ENCODE measurements around the gene RAB5A.

Gene RAB5A

DNA sequence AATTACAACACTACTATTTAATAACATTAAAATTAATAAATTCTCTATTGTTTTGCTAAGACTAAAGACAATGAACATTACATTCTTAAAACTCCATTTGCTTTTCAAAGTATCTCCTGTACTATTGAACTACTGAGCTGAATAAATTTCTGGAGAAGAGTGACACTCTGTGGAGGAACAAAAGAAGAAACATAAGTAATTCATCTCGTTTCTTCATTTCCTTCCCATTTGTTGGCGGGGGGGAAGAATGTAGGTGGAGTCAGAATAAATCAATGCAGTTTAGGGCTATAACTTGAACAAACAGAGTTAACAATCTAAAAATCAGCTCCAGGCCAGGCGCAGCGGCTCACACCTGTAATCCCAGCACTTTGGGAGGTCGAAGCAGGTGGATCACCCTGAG, 45.6 kb upstream of the RAB5A start:
- Histone ChIP-seq H3F3A (ENCODE audit: insufficient read depth) (no peaks in the 10 kb centered on the region), H3K4me3 (ENCODE audit: insufficient read depth, low read length, poor library complexity, severe bottlenecking) (no peak overlapping the region), H3K9me3 (ENCODE audit: insufficient read depth, low read length) (no peaks in the 10 kb centered on the region), H3K9ac (ENCODE audit: low read length) (no peak overlapping the region), H3K4me2 (ENCODE audit: low read depth, low read length, poor library complexity, severe bottlenecking) (no peak overlapping the region), H3K27me3 (ENCODE audit: low read length) (no peaks in the 10 kb centered on the region), H3K9me2 (replicated peaks; ENCODE audit: insufficient read depth, low read length) (no peaks in the 10 kb centered on the region), H4K20me1 (ENCODE audit: low read depth, low read length) (no peaks in the 10 kb centered on the region), H3K27ac (ENCODE audit: low read depth, low read length) (no peak overlapping the region), H3K36me3 (ENCODE audit: low read length) (no peaks in the 10 kb centered on the region), H2AFZ (ENCODE audit: low read depth, low read length, severe bottlenecking) (no peak overlapping the region), H3K79me2 (ENCODE audit: insufficient read depth, low read length) (no peaks in the 10 kb centered on the region)
- TF ChIP-seq CTCF (IDR thresholded peaks at IDR 0.05; ENCODE audit: insufficient read depth, low read length, poor library complexity, severe bottlenecking) = no peak
- TF ChIP-seq EZH2phosphoT487 (conservative IDR thresholded peaks at IDR 0.05; ENCODE audit: low read length) = no peak

GRCh38 chr3:19901918-19902317, 45.0 kb upstream of the RAB5A start:
- H3K27me3 ChIP-seq (ENCODE audit: low read length) = no peaks in the 10 kb centered on the region
- H3K4me3 ChIP-seq (ENCODE audit: insufficient read depth, low read length, poor library complexity, severe bottlenecking) = no peak overlapping the region
- no peak overlapping the region for H3K9ac ChIP-seq (ENCODE audit: low read length)
- H2AFZ ChIP-seq (ENCODE audit: low read depth, low read length, severe bottlenecking) = no peak overlapping the region
- H4K20me1 ChIP-seq (ENCODE audit: low read depth, low read length) = no peaks in the 10 kb centered on the region
- no peak for TF ChIP-seq EZH2phosphoT487 (conservative IDR thresholded peaks at IDR 0.05; ENCODE audit: low read length)
- H3K27ac ChIP-seq (ENCODE audit: low read depth, low read length) = no peak overlapping the region
- H3K79me2 ChIP-seq (ENCODE audit: insufficient read depth, low read length) = no peaks in the 10 kb centered on the region
- H3F3A ChIP-seq (ENCODE audit: insufficient read depth) = no peaks in the 10 kb centered on the region
- H3K4me2 ChIP-seq (ENCODE audit: low read depth, low read length, poor library complexity, severe bottlenecking) = no peak overlapping the region
- no peaks in the 10 kb centered on the region for H3K9me3 ChIP-seq (ENCODE audit: insufficient read depth, low read length)
- H3K9me2 ChIP-seq (replicated peaks; ENCODE audit: insufficient read depth, low read length) = no peaks in the 10 kb centered on the region
- 0 out of 2 replicates have a peak, but pooled peaks cover 2% of the 10 kb centered on the region for H3K36me3 ChIP-seq (ENCODE audit: low read length)

DNA sequence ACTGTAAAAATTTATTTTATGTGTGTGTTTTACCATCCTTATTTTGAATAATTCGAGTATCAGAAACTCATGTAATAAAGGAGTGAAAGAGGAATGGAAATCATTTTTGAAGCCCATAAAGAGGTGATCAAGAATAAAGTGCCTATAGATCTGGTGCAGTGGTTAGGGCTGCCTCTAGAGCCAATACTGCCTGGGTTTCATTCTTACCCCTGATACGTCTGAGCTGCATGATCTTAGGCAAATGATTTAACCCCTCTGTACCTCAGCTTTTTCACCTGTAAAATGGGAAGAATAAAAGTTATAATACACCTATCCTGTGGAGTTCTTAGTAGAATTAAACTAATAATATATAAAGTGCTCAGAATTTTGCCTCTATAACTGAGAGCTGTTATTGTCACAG, 43.2 kb upstream of the RAB5A start:
- Histone ChIP-seq H4K20me1 (ENCODE audit: low read depth, low read length) (no peaks in the 10 kb centered on the region), H2AFZ (ENCODE audit: low read depth, low read length, severe bottlenecking) (no peak overlapping the region), H3K79me2 (ENCODE audit: insufficient read depth, low read length) (no peaks in the 10 kb centered on the region), H3F3A (ENCODE audit: insufficient read depth) (no peaks in the 10 kb centered on the region), H3K4me2 (ENCODE audit: low read depth, low read length, poor library complexity, severe bottlenecking) (no peak overlapping the region), H3K36me3 (ENCODE audit: low read length) (0 out of 2 replicates have a peak, but pooled peaks cover 2% of the 10 kb centered on the region), H3K9me2 (replicated peaks; ENCODE audit: insufficient read depth, low read length) (no peaks in the 10 kb centered on the region), H3K27me3 (ENCODE audit: low read length) (no peaks in the 10 kb centered on the region), H3K9ac (ENCODE audit: low read length) (no peak overlapping the region), H3K4me3 (ENCODE audit: insufficient read depth, low read length, poor library complexity, severe bottlenecking) (no peak overlapping the region), H3K9me3 (ENCODE audit: insufficient read depth, low read length) (no peaks in the 10 kb centered on the region), H3K27ac (ENCODE audit: low read depth, low read length) (no peak overlapping the region)
- no peak for TF ChIP-seq EZH2phosphoT487 (conservative IDR thresholded peaks at IDR 0.05; ENCODE audit: low read length)
- TF ChIP-seq CTCF (IDR thresholded peaks at IDR 0.05; ENCODE audit: insufficient read depth, low read length, poor library complexity, severe bottlenecking) = no peak

- Histone ChIP-seq H3K4me3 (ENCODE audit: insufficient read depth, low read length, poor library complexity, severe bottlenecking) (no peak overlapping the region), H3K79me2 (ENCODE audit: insufficient read depth, low read length) (no peaks in the 10 kb centered on the region), H3K4me2 (ENCODE audit: low read depth, low read length, poor library complexity, severe bottlenecking) (no peak overlapping the region), H3F3A (ENCODE audit: insufficient read depth) (no peaks in the 10 kb centered on the region), H3K9ac (ENCODE audit: low read length) (no peak overlapping the region), H3K9me3 (ENCODE audit: insufficient read depth, low read length) (no peaks in the 10 kb centered on the region), H2AFZ (ENCODE audit: low read depth, low read length, severe bottlenecking) (no peak overlapping the region), H3K9me2 (replicated peaks; ENCODE audit: insufficient read depth, low read length) (no peaks in the 10 kb centered on the region), H3K27ac (ENCODE audit: low read depth, low read length) (no peak overlapping the region), H4K20me1 (ENCODE audit: low read depth, low read length) (no peaks in the 10 kb centered on the region), H3K36me3 (ENCODE audit: low read length) (0 out of 2 replicates have a peak, but pooled peaks cover 4% of the 10 kb centered on the region), H3K27me3 (ENCODE audit: low read length) (no peaks in the 10 kb centered on the region)
- TF ChIP-seq EZH2phosphoT487 (conservative IDR thresholded peaks at IDR 0.05; ENCODE audit: low read length) (no peak), CTCF (IDR thresholded peaks at IDR 0.05; ENCODE audit: insufficient read depth, low read length, poor library complexity, severe bottlenecking) (no peak)
These were observed 39.4 kb upstream of the RAB5A start for GRCh38 chr3:19907523-19907922.
